Trophoblast cell (in vitro differentiated cells and primary cell): ENCODE data around the gene P2RX5.

ENCODE experiments used
- DNase-seq, 2 donors: peaks; one replicate each; pipeline ENCODE4 v3.0.0-alpha.2; 2016
- H2AFZ ChIP-seq: 2 replicates; pipeline ENCODE4 v1.6.1; 2013; ENCODE audit warnings: low read length, moderate library complexity, mild to moderate bottlenecking; ENCODE audit not compliant: insufficient read depth, poor library complexity
- H2AK5ac ChIP-seq: 2 replicates; pipeline ENCODE4 v1.6.1; 2013; ENCODE audit warnings: mild to moderate bottlenecking, low read length
- H2BK120ac ChIP-seq: 2 replicates; pipeline ENCODE4 v1.6.1; 2013; ENCODE audit warnings: low read length, mild to moderate bottlenecking, moderate library complexity; ENCODE audit not compliant: insufficient read depth, poor library complexity
- H2BK12ac ChIP-seq: 2 replicates; pipeline ENCODE4 v1.6.1; 2013; ENCODE audit warnings: mild to moderate bottlenecking, low read length, moderate library complexity
- H2BK5ac ChIP-seq: 2 replicates; pipeline ENCODE4 v1.6.1; 2013; ENCODE audit warnings: low read length, low read depth, moderate library complexity, mild to moderate bottlenecking; ENCODE audit not compliant: poor library complexity
- H3K14ac ChIP-seq: 2 replicates; pipeline ENCODE4 v1.6.1; 2013; ENCODE audit warnings: mild to moderate bottlenecking, low read length
- H3K18ac ChIP-seq: 2 replicates; pipeline ENCODE4 v1.6.1; 2013; ENCODE audit warnings: mild to moderate bottlenecking, low read length
- H3K23ac ChIP-seq: 2 replicates; pipeline ENCODE4 v1.6.1; 2013; ENCODE audit warnings: low read length
- H3K27ac ChIP-seq: 2 replicates; pipeline ENCODE4 v1.5.1; 2013; ENCODE audit warnings: low read depth, mild to moderate bottlenecking, inconsistent platforms, low read length, moderate library complexity
- H3K27me3 ChIP-seq: 2 replicates; pipeline ENCODE4 v1.6.1; 2013; ENCODE audit warnings: inconsistent platforms, mild to moderate bottlenecking, low read length, moderate library complexity; ENCODE audit not compliant: insufficient read depth
- H3K36me3 ChIP-seq, 2 experiments: 1 replicate in 1 of 2; 2 replicates in 1 of 2; pipeline ENCODE4 v1.6.1; 2013; ENCODE audit warnings: low read length in 2 of 2, mild to moderate bottlenecking in 2 of 2, moderate library complexity in 1 of 2; ENCODE audit not compliant: insufficient read depth in 2 of 2, control insufficient read depth in 1 of 2
- H3K4ac ChIP-seq: 2 replicates; pipeline ENCODE4 v1.6.1; 2013; ENCODE audit warnings: low read depth, mild to moderate bottlenecking, low read length, moderate library complexity
- H3K4me1 ChIP-seq, 2 experiments: 1 replicate in 1 of 2; 2 replicates in 1 of 2; pipeline ENCODE4 v1.6.1; 2013; ENCODE audit warnings: low read length in 2 of 2, mild to moderate bottlenecking in 2 of 2, moderate library complexity in 1 of 2; ENCODE audit not compliant: insufficient read depth in 2 of 2, control insufficient read depth in 1 of 2
- H3K4me2 ChIP-seq: 2 replicates; pipeline ENCODE4 v1.6.1; 2013; ENCODE audit warnings: inconsistent platforms, mild to moderate bottlenecking, low read length, moderate library complexity
- H3K4me3 ChIP-seq: 2 replicates; pipeline ENCODE4 v1.5.1; 2013; ENCODE audit warnings: mild to moderate bottlenecking, low read depth, low read length, inconsistent platforms
- H3K79me1 ChIP-seq: one replicate; pipeline ENCODE4 v1.6.1; 2013; ENCODE audit warnings: low read length
- H3K79me2 ChIP-seq: 2 replicates; pipeline ENCODE4 v1.6.1; 2013; ENCODE audit warnings: low read length, mild to moderate bottlenecking; ENCODE audit not compliant: control insufficient read depth, insufficient read depth, poor library complexity
- H3K9ac ChIP-seq: 2 replicates; pipeline ENCODE4 v1.6.1; 2013; ENCODE audit warnings: mild to moderate bottlenecking, low read length
- H3K9me3 ChIP-seq: 2 replicates; pipeline ENCODE4 v1.6.1; 2013; ENCODE audit warnings: low read depth, mild to moderate bottlenecking, control low read depth, inconsistent platforms, low read length; ENCODE audit not compliant: insufficient read depth
- H4K12ac ChIP-seq: 2 replicates; pipeline ENCODE4 v1.6.1; 2013; ENCODE audit warnings: low read depth, mild to moderate bottlenecking, low read length, moderate library complexity
- H4K8ac ChIP-seq: 2 replicates; pipeline ENCODE4 v1.6.1; 2013; ENCODE audit warnings: low read depth, mild to moderate bottlenecking, low read length, moderate library complexity
- H4K91ac ChIP-seq: one replicate; pipeline ENCODE4 v1.6.1; 2013; ENCODE audit warnings: low read depth, mild to moderate bottlenecking, low read length, moderate library complexity
- WGBS: extraction: QIAGEN DNeasy Blood & Tissue Kit; methylation state at CpG from one replicate; pipeline ENCODE4 v1.1.7; 2013; ENCODE audit warnings: missing lambda C conversion rate; ENCODE audit not compliant: insufficient read length, insufficient coverage; ENCODE audit errors: extremely low coverage; 5-methylcytosine and 5-hydroxymethylcytosine counted together

Gene P2RX5

GRCh38 chr17:3659541-3660111, 36.3 kb downstream of the P2RX5 start:
- Histone ChIP-seq H2AK5ac (no peak overlapping the region), H3K18ac (peak overlapping the region; percentile 21), H2AFZ (no peak overlapping the region), H3K27ac (no peak overlapping the region), H3K79me1 (no peaks in the 10 kb centered on the region), H3K4me2 (no peak overlapping the region), H3K14ac (no peak overlapping the region), H3K4me3 (no peak overlapping the region), H2BK12ac (no peak overlapping the region), H3K4me1 (peaks cover 0 to 7% of the 10 kb centered on the region in 2 experiments), H3K23ac (no peak overlapping the region), H3K36me3 (peaks cover 31 to 42% of the 10 kb centered on the region in 2 experiments), H2BK5ac (no peak overlapping the region), H3K27me3 (no peaks in the 10 kb centered on the region), H2BK120ac (no peak overlapping the region), H3K9me3 (no peaks in the 10 kb centered on the region), H4K91ac (no peak overlapping the region), H4K12ac (no peak overlapping the region), H3K9ac (no peak overlapping the region), H3K4ac (no peak overlapping the region), H3K79me2 (no peaks in the 10 kb centered on the region), H4K8ac (no peak overlapping the region)
- no CpG with 5 or more reads among the region's 22 CpGs for WGBS
- peak; percentile 73 to 76 for DNase-seq

GRCh38 chr17:3658784-3659449, 37.0 kb downstream of the P2RX5 start:
- no peak overlapping the region for H3K9ac ChIP-seq
- no peak overlapping the region for H3K23ac ChIP-seq
- H2AFZ ChIP-seq = no peak overlapping the region
- no CpG with 5 or more reads among the region's 22 CpGs for WGBS
- peaks cover 24 to 35% of the 10 kb centered on the region in 2 experiments for H3K36me3 ChIP-seq
- DNase-seq = no peak
- no peak overlapping the region for H2BK12ac ChIP-seq
- no peak overlapping the region for H3K4ac ChIP-seq
- no peak overlapping the region for H3K4me2 ChIP-seq
- no peak overlapping the region for H4K8ac ChIP-seq
- peaks cover 0 to 7% of the 10 kb centered on the region in 2 experiments for H3K4me1 ChIP-seq
- H3K9me3 ChIP-seq = no peaks in the 10 kb centered on the region
- H4K12ac ChIP-seq = no peak overlapping the region
- no peaks in the 10 kb centered on the region for H3K79me2 ChIP-seq
- H3K79me1 ChIP-seq = no peaks in the 10 kb centered on the region
- H2BK120ac ChIP-seq = no peak overlapping the region
- no peak overlapping the region for H2AK5ac ChIP-seq
- H2BK5ac ChIP-seq = no peak overlapping the region
- H3K27me3 ChIP-seq = no peaks in the 10 kb centered on the region
- no peak overlapping the region for H3K18ac ChIP-seq
- no peak overlapping the region for H3K4me3 ChIP-seq
- no peak overlapping the region for H3K14ac ChIP-seq
- H3K27ac ChIP-seq = no peak overlapping the region
- no peak overlapping the region for H4K91ac ChIP-seq

- H3K79me2 ChIP-seq = no peaks in the 10 kb centered on the region
- no peak overlapping the region for H3K27ac ChIP-seq
- no peak overlapping the region for H2AK5ac ChIP-seq
- no peaks in the 10 kb centered on the region for H3K79me1 ChIP-seq
- no peak overlapping the region for H3K18ac ChIP-seq
- H4K91ac ChIP-seq = no peak overlapping the region
- no peak overlapping the region for H3K4me2 ChIP-seq
- no CpG with 5 or more reads among the region's 42 CpGs for WGBS
- peaks cover 16 to 27% of the 10 kb centered on the region in 2 experiments for H3K36me3 ChIP-seq
- no peak overlapping the region for H3K4ac ChIP-seq
- no peak overlapping the region for H2BK12ac ChIP-seq
- no peak overlapping the region for H4K8ac ChIP-seq
- H2BK120ac ChIP-seq = no peak overlapping the region
- H2AFZ ChIP-seq = no peak overlapping the region
- H3K4me1 ChIP-seq = peaks cover 0 to 7% of the 10 kb centered on the region in 2 experiments
- DNase-seq = no peak
- no peak overlapping the region for H2BK5ac ChIP-seq
- no peak overlapping the region for H3K4me3 ChIP-seq
- H3K23ac ChIP-seq = no peak overlapping the region
- no peak overlapping the region for H3K14ac ChIP-seq
- no peak overlapping the region for H4K12ac ChIP-seq
- no peaks in the 10 kb centered on the region for H3K27me3 ChIP-seq
- H3K9ac ChIP-seq = no peak overlapping the region
- no peaks in the 10 kb centered on the region for H3K9me3 ChIP-seq
Observed at GRCh38 chr17:3657874-3658783, 37.8 kb downstream of the P2RX5 start.

GRCh38 chr17:3657588-3657869, 38.4 kb downstream of the P2RX5 start:
- WGBS = no CpG with 5 or more reads among the region's 7 CpGs

More at GRCh38 chr17:3657588-3657869, 38.4 kb downstream of the P2RX5 start:
- Histone ChIP-seq H3K36me3 (peaks cover 13 to 24% of the 10 kb centered on the region in 2 experiments), H3K27me3 (no peaks in the 10 kb centered on the region), H2BK120ac (no peak overlapping the region), H3K23ac (no peak overlapping the region), H4K91ac (no peak overlapping the region), H2AFZ (no peak overlapping the region), H4K8ac (no peak overlapping the region), H3K4me2 (no peak overlapping the region), H3K79me2 (no peaks in the 10 kb centered on the region), H2BK12ac (no peak overlapping the region), H3K4me3 (no peak overlapping the region), H3K4ac (no peak overlapping the region), H3K9me3 (no peaks in the 10 kb centered on the region), H3K18ac (no peak overlapping the region), H2AK5ac (no peak overlapping the region), H2BK5ac (no peak overlapping the region), H3K27ac (no peak overlapping the region), H3K14ac (no peak overlapping the region), H3K4me1 (peaks cover 0 to 7% of the 10 kb centered on the region in 2 experiments), H3K79me1 (no peaks in the 10 kb centered on the region), H4K12ac (no peak overlapping the region), H3K9ac (no peak overlapping the region)
- DNase-seq = no peak
